Hepatocyte (in vitro differentiated cells): ENCODE measurements around the gene RBM12. TPM values are rescaled to one million over a fixed set of nuclear protein-coding genes. Genes with fewer than 3 reads are reported as not detected.
A peak's percentile ranks its signal among the peaks of the same experiment; 100 is the strongest.

Experiments used
- DNase-seq: peaks from one replicate; pipeline ENCODE4 v3.0.0-alpha.2; 2016; ENCODE audit warnings: low spot score
- H2AFZ ChIP-seq: fragments of 200-600 bp; sonication (generic); 2 replicates; pipeline ENCODE4 v1.6.0; 2016; ENCODE audit warnings: antibody characterized with exemption, mild to moderate bottlenecking
- H3K27ac ChIP-seq: fragments of 200-600 bp; sonication (generic); 2 replicates; pipeline ENCODE4 v1.5.1; 2016; ENCODE audit warnings: mild to moderate bottlenecking
- H3K27me3 ChIP-seq: fragments of 200-600 bp; sonication (generic); 2 replicates; pipeline ENCODE4 v1.6.1; 2016
- H3K36me3 ChIP-seq: fragments of 200-600 bp; sonication (generic); replicated peaks from 2 replicates; pipeline ENCODE4 v1.5.1; 2016; ENCODE audit warnings: low read depth; ENCODE audit not compliant: insufficient read depth
- H3K4me1 ChIP-seq: fragments of 200-600 bp; sonication (generic); 2 replicates; pipeline ENCODE4 v1.5.1; 2016; ENCODE audit warnings: mild to moderate bottlenecking, moderate library complexity; ENCODE audit not compliant: insufficient read depth
- H3K4me2 ChIP-seq: fragments of 200-600 bp; sonication (generic); 2 replicates; pipeline ENCODE4 v1.6.0; 2016
- H3K4me3 ChIP-seq: fragments of 200-600 bp; sonication (generic); 2 replicates; pipeline ENCODE4 v1.5.1; 2016; ENCODE audit warnings: mild to moderate bottlenecking
- H3K79me2 ChIP-seq: fragments of 200-600 bp; sonication (generic); 2 replicates; pipeline ENCODE4 v1.6.0; 2017; ENCODE audit warnings: mild to moderate bottlenecking
- H3K9me2 ChIP-seq: fragments of 200-600 bp; sonication (generic); replicated peaks from 2 replicates; pipeline ENCODE4 v1.6.0; 2017; ENCODE audit warnings: mild to moderate bottlenecking; ENCODE audit not compliant: insufficient read depth
- H3K9me3 ChIP-seq: fragments of 200-600 bp; sonication (generic); 2 replicates; pipeline ENCODE4 v1.5.1; 2016; ENCODE audit warnings: low read depth, mild to moderate bottlenecking
- H4K20me1 ChIP-seq: fragments of 200-600 bp; sonication (generic); 2 replicates; pipeline ENCODE4 v1.6.0; 2016; ENCODE audit warnings: mild to moderate bottlenecking; ENCODE audit not compliant: insufficient read depth, poor library complexity, severe bottlenecking
- EZH2 ChIP-seq: fragments of 200-600 bp; sonication (generic); IDR thresholded peaks from 2 replicates; pipeline ENCODE4 v1.6.1; 2016; ENCODE audit warnings: antibody characterized with exemption, mild to moderate bottlenecking, borderline replicate concordance
- EZH2phosphoT487 ChIP-seq: fragments of 200-600 bp; sonication (generic); IDR thresholded peaks from one replicate; pipeline ENCODE4 v1.6.1; 2018; ENCODE audit warnings: antibody characterized with exemption, mild to moderate bottlenecking, low read depth, moderate library complexity; ENCODE audit not compliant: unreplicated experiment, severe bottlenecking
- WGBS: methylation state at CpG from one replicate; pipeline ENCODE4 v1.1.6; 2016; ENCODE audit warnings: low lambda C conversion rate; ENCODE audit errors: missing lambda C conversion rate; 5-methylcytosine and 5-hydroxymethylcytosine counted together
- polyA plus RNA-seq: library from polyadenylated mRNA; unstranded; fragments of >200 nt; fragmentation: Nextera tagmentation; extraction: Ambion mirVana; gene quantifications from 2 replicates; pipeline ENCODE4 v1.2.1, GENCODE V29; 2016
- total RNA-seq: library from RNA; depleted of rRNA; stranded (reverse); fragments of >200 nt; gene quantifications from 2 replicates; pipeline ENCODE4 v1.2.3, GENCODE V29; 2014
- TF ChIP-seq, protein P1 (sequence below): fragments of 200-600 bp; sonication (generic); IDR thresholded peaks from 2 replicates; pipeline ENCODE4 v1.5.1; 2016; ENCODE audit warnings: antibody characterized with exemption, mild to moderate bottlenecking; ENCODE audit not compliant: poor library complexity

Gene RBM12
- total and polyA plus RNA-seq, 2 experiments from 2014 or later: 22.5 to 57.3 TPM

DNA sequence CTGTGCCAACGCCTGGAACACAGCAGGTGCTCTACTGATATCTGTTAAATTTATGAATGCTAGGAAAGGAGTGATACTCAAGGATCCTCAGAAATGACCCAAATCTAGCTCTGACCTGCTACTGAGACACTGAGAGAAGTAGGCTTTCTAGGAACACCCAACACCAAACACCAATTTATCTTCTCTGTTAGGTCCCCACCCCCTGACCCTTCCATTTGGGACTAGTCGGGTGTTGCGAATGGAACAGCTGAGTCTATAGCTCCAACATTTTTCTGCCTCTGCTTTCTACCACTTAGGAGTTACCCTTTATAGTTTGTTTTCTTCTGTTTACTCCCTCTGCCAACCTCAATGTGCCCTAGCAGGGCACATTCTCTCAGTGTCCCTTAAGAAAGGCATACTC is 24.0 kb downstream of the RBM12 start:
- TF ChIP-seq, protein P1, sequence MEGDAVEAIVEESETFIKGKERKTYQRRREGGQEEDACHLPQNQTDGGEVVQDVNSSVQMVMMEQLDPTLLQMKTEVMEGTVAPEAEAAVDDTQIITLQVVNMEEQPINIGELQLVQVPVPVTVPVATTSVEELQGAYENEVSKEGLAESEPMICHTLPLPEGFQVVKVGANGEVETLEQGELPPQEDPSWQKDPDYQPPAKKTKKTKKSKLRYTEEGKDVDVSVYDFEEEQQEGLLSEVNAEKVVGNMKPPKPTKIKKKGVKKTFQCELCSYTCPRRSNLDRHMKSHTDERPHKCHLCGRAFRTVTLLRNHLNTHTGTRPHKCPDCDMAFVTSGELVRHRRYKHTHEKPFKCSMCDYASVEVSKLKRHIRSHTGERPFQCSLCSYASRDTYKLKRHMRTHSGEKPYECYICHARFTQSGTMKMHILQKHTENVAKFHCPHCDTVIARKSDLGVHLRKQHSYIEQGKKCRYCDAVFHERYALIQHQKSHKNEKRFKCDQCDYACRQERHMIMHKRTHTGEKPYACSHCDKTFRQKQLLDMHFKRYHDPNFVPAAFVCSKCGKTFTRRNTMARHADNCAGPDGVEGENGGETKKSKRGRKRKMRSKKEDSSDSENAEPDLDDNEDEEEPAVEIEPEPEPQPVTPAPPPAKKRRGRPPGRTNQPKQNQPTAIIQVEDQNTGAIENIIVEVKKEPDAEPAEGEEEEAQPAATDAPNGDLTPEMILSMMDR: no peak
- TF ChIP-seq EZH2phosphoT487: no peak
- no peak for TF ChIP-seq EZH2
- Histone ChIP-seq H3K36me3 (no peaks in the 10 kb centered on the region), H4K20me1 (peaks cover 56% of the 10 kb centered on the region), H3K4me2 (no peak overlapping the region), H3K9me3 (no peaks in the 10 kb centered on the region), H3K9me2 (no peaks in the 10 kb centered on the region), H2AFZ (no peak overlapping the region), H3K4me3 (no peak overlapping the region), H3K27ac (no peak overlapping the region), H3K4me1 (peaks cover 8% of the 10 kb centered on the region), H3K79me2 (peaks cover 98% of the 10 kb centered on the region), H3K27me3 (no peaks in the 10 kb centered on the region)
- DNase-seq: no peak
- 91% methylated on average over 3 of the region's 3 CpGs for WGBS

DNA sequence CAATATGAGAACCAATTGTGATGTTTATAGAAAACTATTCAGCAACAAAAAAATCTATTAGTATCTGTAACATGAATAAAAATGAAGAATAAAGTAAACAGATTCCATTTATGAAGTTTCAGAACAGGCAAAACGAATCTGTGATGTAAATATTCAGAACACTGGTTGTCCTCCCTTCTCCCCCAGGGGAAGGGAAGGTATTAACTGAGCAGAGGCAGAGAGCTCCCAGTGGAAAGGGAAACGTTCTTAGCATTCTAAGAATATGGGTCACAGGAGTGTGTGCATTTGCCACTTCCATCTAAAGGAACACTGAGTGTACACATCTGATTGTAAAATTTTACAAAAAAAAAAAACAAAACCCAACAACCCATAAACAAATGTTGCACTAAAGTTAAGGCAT is 25.9 kb downstream of the RBM12 start:
- no peaks in the 10 kb centered on the region for H3K36me3 ChIP-seq
- H3K4me1 ChIP-seq: peaks cover 8% of the 10 kb centered on the region
- H3K9me3 ChIP-seq: no peaks in the 10 kb centered on the region
- peak overlapping the region; percentile 37 for H3K4me2 ChIP-seq
- peaks cover 95% of the 10 kb centered on the region for H3K79me2 ChIP-seq
- H3K9me2 ChIP-seq: no peaks in the 10 kb centered on the region
- no peak overlapping the region for H2AFZ ChIP-seq
- TF ChIP-seq EZH2phosphoT487 (no peak), EZH2 (no peak)
- TF ChIP-seq, protein P1: no peak
- no peak overlapping the region for H3K27ac ChIP-seq
- no peak overlapping the region for H3K4me3 ChIP-seq
- DNase-seq: no peak
- peaks cover 56% of the 10 kb centered on the region for H4K20me1 ChIP-seq
- WGBS: 59% methylated on average over 2 of the region's 2 CpGs
- no peaks in the 10 kb centered on the region for H3K27me3 ChIP-seq

DNA sequence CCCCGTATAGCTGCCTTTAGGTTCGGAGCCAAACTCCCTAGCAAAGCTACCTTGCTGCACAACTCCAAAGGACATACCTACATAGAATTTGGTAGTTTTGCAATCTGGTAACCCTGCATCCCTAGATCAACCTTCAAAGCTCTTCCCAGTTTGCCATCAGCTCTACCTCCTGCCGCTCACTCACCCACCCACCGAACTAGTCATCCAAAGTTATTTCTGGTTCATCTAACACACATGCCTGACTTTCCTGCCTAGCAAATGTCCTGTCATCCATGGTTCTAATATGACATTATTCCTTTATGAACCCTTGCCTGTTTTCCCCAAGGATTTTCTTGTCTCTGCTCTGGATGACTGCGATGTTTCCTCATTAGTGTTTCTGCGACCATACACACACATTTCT is 27.4 kb downstream of the RBM12 start:
- Histone ChIP-seq H3K79me2 (peaks cover 84% of the 10 kb centered on the region), H3K9me2 (no peaks in the 10 kb centered on the region), H3K4me2 (no peak overlapping the region), H3K27ac (no peak overlapping the region), H3K4me1 (peaks cover 8% of the 10 kb centered on the region), H3K27me3 (no peaks in the 10 kb centered on the region), H2AFZ (no peak overlapping the region), H3K4me3 (no peak overlapping the region), H3K36me3 (no peaks in the 10 kb centered on the region), H3K9me3 (no peaks in the 10 kb centered on the region), H4K20me1 (peaks cover 42% of the 10 kb centered on the region)
- TF ChIP-seq, protein P1: no peak
- TF ChIP-seq EZH2phosphoT487 (no peak), EZH2 (no peak)
- WGBS: 93% methylated on average over 6 of the region's 6 CpGs
- no peak for DNase-seq

DNA sequence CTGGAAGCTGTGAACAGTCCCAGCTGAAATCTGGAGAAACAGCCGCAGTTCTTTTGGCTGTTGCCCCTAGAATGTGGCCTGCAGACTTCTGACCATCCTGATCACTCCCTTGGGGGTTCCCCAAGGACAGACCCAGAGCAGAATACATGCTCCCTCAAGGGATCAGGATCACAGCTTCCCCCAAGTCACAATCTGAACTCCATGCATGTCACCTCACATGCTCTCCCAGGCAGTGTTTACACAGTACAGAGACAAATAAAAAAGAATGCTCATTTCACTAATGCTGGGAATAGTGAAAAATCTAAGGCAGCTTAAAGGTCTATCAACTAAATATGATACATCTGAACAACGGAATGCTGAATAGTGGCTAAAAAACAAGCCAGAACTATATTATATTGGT is 28.6 kb downstream of the RBM12 start:
- Histone ChIP-seq H3K27me3 (no peaks in the 10 kb centered on the region), H2AFZ (no peak overlapping the region), H3K27ac (peak overlapping the region; percentile 55), H3K4me2 (peak overlapping the region; percentile 43), H4K20me1 (peaks cover 40% of the 10 kb centered on the region), H3K79me2 (peaks cover 72% of the 10 kb centered on the region), H3K4me1 (peaks cover 8% of the 10 kb centered on the region), H3K4me3 (no peak overlapping the region), H3K36me3 (no peaks in the 10 kb centered on the region), H3K9me3 (no peaks in the 10 kb centered on the region), H3K9me2 (no peaks in the 10 kb centered on the region)
- TF ChIP-seq EZH2phosphoT487 (no peak), EZH2 (no peak)
- TF ChIP-seq, protein P1: no peak
- 88% methylated on average over 2 of the region's 2 CpGs for WGBS
- no peak for DNase-seq
